Activated CD4-positive, alpha-beta T cell treated with anti-CD3 and anti-CD28 coated beads, Interleukin-2, amount 50 U/mL, for 4 hours (primary cell): ENCODE data around the gene RBM25.

ENCODE experiments used
- DNase-seq, 2 experiments: peaks; one replicate each; pipeline ENCODE4 v3.0.0-alpha.2; 2020

Gene RBM25

GRCh38 chr14:73172500-73172899, 114.2 kb downstream of the RBM25 start:
- DNase-seq: no peak

- DNase-seq: no peak
Measured at GRCh38 chr14:73173092-73173735, 114.9 kb downstream of the RBM25 start.
